Effector CD4-positive, alpha-beta T cell (primary cell): Measurements from ENCODE around the gene ARHGAP45.

Source experiments
- DNase-seq: peaks from one replicate; pipeline ENCODE4 v3.0.0-alpha.2; 2020

Gene ARHGAP45

DNA sequence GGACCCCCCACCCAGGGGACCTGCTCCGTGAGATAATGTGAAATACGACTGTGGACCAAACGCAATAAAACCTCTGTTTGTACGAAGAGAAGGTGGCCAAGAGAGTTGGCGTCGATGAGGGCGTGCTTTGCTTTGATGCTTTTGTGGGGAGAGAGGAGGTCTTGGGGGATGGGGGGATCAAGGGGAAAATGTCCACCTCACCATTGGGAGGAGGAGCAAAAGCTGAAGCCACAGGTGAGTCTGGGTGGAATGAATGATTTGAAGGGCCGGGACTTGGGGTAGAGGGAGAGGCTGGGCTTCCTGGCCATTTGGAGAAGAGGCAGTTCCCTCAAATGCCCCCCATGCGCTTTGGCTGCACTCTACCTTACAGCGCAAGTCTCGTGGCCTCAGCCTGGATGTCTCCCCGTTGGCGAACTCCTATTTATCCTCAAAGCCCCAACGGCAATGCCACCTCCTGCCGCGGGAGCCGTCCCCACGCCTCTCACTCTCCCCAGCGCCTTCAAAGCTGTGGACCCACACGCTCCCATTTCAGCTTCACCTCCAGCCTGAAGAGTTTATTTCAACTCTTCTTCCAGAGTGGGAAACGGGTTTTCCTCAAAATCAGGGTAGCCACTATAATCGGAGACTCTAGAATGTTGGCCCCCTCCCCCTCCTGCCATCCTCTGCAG is 27.9 kb upstream of the ARHGAP45 start:
- DNase-seq, result no peak

DNA sequence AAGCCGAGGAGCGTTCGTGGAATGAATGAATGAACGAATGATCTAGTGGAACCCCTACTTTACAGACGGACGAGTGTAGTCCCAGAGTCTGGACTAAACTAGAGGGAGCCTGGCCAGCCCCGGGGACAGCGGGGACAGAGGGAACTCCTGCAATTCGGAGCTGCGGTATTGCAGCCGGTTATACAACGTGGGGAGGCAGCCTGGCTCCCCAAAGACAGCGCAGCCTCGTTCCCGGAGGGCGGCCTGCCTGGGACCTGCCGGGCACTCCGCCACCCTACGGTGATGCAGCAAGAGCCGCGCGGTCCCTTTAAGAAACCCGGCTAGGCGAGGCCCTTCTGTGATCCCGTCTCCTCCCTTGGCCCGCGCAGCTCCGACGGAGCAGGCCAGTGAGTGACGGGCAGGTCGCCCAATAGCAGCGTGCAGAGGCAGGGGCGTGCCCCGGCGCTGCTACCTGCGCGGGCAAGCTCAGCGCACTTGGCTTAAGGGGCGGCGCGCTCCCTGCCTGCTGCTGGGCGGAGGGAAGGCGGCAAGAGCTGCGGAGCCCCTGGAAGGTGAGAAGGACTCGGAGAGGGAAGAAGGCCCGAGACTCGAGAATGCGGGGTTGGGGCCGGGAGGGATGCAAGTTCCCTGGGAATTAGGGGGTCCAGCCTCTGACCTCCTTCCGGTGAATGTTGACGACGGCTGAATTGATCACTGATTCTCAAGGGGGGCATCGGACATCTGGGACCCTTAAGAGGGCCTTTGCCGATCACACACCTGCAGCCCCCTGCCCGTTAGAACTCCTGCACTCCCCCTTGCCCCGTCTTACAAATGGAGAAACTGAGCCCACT is 27.1 kb upstream of the ARHGAP45 start, which contains the start of gene ABCA7:
TSS of gene ABCA7 (plus strand) at position 462 of the 830 bp plus-strand sequence. CDS start 1,255 bp downstream, outside the sequence.
- DNase-seq, result peak; percentile 100

DNA sequence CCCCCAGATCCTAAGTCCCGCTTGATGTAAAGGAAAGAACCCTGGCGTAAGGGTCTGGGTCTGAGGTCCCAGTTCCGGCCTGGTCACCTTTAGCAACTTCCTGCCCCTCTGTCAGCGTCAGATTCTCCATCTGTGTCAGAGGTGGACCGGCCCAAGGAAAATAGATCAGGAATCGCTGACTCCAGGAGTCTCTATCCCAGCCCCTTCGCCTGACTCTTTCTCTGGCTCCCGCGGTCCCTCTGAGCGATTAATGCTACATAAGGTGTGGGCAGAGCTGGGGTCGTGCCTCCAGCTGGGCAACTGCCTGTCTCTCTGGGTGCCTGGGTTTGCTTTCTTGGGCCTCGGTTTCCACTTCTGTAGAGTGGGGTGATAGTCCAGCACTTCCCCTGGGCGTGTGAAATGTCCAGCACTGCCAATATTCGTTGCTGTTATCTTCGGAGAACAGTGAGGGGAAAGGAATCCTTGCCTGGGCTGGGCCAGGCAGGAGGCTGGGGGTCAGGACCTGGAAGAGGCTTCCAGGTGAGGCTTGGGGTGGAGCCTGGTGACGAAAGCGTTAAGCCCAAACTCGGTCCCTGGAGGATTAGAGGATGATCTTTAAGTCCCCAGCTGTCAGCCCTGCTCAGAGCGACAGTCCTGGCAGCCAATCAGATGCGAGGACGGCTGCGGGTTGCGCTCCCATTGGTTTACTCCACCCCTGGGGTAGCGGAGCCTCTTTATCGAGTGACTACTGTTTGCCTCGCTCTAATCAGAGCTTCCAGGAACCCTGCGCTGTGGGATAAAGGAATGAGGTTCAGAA is 26.3 kb upstream of the ARHGAP45 start:
- DNase-seq, result peak; percentile 87

DNA sequence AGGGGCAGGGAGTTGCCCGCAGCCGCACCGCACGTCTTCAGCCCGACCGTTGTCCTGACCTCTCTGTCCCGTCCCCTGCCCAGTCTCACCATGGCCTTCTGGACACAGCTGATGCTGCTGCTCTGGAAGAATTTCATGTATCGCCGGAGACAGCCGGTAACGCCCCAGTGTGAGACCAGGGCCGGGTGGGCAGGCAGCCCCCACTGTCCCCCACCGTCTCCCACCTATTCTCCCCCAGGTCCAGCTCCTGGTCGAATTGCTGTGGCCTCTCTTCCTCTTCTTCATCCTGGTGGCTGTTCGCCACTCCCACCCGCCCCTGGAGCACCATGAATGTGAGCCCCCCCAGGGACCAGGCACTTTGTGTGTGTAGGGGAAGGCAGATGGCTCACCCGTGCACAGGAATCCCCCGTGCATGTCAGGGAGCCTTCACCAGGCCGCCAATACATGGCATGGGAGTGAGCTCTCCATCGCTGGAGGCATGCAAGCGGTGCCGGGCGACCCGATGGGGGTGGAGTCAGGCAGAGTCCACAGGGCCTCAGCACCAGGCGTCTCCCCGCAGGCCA is 25.6 kb upstream of the ARHGAP45 start:
- no peak for DNase-seq

DNA sequence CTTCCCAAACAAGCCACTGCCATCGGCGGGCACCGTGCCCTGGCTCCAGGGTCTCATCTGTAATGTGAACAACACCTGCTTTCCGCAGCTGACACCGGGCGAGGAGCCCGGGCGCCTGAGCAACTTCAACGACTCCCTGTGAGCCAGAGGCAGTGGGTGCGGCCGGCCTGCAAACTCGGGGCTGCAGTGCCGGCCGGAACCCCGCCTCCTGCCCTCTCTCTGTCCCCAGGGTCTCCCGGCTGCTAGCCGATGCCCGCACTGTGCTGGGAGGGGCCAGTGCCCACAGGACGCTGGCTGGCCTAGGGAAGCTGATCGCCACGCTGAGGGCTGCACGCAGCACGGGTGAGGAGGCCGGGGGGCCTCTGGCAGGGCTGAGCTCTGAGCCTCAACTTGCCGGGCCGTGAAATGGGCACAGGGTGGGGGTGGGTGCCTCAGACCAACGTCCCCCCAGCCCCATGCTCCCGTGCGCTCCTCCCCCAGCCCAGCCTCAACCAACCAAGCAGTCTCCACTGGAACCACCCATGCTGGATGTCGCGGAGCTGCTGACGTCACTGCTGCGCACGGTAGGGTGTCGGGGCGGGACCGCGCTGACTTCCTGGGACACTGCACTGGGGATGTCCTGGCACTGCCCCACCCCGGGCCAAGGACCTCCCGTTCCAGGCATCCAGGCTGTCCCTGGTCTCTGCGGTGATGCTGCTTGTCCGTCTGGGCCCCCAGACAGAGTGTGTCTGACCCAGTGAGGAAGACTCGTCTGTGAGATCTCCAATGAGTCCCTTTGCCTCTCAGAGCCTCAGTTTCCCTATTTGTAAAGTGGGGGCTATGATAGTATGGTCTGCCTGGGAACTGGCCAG is 24.9 kb upstream of the ARHGAP45 start:
- DNase-seq, result no peak

DNA sequence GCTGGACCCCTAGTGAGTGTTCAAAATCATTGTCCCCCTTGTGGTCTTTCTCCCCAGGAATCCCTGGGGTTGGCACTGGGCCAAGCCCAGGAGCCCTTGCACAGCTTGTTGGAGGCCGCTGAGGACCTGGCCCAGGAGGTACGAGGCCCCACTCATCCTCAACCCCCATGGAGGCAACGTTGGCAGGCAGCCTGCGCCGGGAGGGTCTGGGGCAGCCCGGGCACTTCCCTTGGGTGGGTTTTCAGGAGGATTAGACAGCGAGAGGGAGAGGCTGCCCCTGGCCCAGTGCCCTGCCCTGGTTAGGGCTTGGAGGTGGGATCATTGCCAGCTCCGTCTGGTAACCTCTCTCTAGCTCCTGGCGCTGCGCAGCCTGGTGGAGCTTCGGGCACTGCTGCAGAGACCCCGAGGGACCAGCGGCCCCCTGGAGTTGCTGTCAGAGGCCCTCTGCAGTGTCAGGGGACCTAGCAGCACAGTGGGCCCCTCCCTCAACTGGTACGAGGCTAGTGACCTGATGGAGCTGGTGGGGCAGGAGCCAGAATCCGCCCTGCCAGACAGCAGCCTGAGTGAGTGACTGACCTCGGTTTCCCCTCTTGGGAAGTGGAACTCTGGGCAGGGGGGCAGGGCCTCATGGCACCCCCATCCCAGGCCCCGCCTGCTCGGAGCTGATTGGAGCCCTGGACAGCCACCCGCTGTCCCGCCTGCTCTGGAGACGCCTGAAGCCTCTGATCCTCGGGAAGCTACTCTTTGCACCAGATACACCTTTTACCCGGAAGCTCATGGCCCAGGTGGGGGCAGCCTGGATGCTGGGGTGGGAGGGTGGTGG is 24.1 kb upstream of the ARHGAP45 start:
- no peak for DNase-seq

DNA sequence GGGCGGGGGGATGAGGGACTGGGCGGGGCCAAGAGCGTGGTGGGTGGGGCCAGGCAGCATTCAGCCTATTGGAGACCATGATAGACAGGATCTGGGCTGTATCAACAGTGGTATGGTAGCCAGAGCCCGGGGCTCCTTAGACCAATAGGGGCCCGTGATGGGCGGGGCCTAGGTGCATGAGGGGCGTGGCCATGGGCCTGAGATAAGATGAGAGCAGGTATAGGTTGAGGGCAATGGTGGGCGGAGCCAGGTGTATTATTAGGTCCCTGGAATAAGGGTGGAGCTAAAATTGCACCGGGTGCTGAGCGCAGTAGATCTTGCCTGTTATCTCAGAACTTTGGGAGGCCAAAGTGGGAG is 21.7 kb upstream of the ARHGAP45 start:
- peak; percentile 54 for DNase-seq

DNA sequence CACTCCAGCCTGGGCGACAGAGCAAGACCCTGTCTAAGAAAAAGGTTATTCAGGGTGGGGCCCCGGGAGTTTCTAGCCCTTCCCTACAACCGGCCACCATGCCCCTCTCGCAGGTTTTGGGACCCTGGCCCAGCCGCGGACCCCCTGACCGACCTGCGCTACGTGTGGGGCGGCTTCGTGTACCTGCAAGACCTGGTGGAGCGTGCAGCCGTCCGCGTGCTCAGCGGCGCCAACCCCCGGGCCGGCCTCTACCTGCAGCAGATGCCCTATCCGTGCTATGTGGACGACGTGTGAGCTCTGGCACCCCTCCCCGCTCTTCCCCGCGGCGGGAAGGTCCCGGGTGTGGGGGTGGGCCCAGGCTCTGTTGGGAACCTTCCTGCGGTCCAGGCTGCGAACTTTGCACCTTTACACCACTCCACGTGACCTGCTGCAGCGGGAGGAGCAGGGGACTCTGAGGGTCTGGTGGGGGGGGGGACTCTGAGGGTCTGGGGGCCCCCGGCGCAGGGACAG is 20.8 kb upstream of the ARHGAP45 start:
- no peak for DNase-seq

DNA sequence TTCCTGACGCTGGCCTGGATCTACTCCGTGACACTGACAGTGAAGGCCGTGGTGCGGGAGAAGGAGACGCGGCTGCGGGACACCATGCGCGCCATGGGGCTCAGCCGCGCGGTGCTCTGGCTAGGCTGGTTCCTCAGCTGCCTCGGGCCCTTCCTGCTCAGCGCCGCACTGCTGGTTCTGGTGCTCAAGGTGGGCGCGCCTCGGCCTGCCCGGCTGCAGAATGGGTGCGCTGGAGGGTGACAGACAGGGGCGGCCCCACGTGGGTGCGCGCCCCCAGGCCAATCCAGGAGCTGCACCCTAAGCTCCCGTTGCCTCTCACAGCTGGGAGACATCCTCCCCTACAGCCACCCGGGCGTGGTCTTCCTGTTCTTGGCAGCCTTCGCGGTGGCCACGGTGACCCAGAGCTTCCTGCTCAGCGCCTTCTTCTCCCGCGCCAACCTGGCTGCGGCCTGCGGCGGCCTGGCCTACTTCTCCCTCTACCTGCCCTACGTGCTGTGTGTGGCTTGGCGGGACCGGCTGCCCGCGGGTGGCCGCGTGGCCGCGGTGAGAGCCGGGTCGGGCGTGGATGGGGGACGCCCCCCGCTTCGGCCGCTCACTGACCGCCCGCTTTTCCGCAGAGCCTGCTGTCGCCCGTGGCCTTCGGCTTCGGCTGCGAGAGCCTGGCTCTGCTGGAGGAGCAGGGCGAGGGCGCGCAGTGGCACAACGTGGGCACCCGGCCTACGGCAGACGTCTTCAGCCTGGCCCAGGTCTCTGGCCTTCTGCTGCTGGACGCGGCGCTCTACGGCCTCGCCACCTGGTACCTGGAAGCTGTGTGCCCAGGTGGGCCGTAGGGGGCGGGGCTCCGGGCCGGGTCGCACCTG is 19.9 kb upstream of the ARHGAP45 start:
- DNase-seq, result no peak

DNA sequence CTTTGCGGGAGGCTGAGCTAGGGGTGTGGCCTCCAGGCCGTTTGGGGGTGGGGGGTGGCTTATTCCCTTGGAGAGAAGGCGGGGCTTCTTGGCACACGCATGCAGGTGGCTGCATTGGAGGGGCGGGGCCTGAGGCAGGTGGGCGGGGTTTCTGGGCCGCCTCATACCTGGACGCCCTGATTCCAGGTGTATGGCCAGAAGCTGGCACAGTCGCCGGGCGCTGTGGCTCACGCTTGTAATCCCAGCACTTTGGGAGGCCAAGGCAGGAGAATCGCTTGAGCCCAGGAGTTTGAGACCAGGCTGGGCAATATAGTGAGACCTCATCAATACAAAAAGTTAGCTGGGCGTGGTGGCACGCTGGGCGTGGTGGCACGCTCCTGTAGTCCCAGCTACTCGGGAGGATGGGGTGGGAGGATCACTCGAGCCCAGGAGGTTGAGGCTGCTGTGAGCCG is 19.2 kb upstream of the ARHGAP45 start:
- DNase-seq, result no peak

DNA sequence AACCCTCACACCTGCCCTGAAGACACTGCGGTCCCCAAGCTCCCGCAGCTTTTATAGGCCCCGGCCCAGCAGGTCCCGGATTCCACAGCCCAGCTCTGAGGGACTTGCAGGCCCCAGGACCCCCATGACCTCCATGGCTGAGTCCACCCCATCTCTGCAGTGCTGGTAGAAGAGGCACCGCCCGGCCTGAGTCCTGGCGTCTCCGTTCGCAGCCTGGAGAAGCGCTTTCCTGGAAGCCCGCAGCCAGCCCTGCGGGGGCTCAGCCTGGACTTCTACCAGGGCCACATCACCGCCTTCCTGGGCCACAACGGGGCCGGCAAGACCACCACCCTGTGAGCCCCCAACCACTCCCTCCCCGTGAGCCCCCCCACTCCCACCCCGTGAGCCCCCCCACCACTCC is 17.9 kb upstream of the ARHGAP45 start:
- no peak for DNase-seq

DNA sequence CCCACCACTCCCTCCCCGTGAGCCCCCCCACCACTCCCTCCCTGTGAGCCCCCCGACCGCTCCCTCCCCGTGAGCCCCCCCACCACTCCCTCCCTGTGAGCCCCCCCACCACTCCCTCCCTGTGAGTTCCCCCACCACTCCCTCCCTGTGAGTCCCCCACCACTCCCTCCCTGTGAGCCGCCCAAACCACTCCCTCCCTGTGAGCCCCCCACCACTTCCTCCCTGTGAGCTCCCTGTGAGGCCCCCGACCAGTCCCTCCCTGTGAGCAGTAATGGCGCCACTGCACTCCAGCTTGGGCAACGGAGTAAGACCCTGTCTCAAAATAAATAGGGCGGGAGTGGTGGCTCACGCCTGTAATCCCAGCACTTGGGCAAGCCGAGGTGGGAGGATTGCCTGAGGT is 17.2 kb upstream of the ARHGAP45 start:
- DNase-seq, result no peak

DNA sequence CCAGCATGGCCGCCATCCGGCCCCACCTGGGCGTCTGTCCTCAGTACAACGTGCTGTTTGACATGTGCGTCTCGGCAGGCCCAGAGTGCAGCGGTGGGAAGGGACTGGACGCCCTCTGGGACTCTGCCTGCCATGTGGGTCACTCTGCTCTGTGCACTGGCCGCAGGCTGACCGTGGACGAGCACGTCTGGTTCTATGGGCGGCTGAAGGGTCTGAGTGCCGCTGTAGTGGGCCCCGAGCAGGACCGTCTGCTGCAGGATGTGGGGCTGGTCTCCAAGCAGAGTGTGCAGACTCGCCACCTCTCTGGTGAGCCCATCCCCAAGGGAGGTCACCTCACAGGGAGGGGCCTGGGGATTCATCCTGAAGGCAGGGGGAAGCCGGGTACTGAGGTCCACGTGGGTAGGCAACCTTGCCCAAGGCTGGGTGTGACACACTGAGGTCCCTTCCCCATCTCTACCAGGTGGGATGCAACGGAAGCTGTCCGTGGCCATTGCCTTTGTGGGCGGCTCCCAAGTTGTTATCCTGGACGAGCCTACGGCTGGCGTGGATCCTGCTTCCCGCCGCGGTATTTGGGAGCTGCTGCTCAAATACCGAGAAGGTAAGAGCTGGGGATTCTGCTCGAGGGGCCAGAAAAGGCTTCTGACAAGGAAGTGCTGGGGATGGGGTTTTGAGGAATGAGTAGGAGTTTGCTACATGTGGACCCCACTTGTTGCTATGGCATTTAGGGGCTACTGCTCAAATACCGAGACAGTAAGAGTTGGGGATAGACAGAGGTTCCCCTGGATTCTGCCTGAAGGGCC is 15.8 kb upstream of the ARHGAP45 start:
- DNase-seq, result no peak

DNA sequence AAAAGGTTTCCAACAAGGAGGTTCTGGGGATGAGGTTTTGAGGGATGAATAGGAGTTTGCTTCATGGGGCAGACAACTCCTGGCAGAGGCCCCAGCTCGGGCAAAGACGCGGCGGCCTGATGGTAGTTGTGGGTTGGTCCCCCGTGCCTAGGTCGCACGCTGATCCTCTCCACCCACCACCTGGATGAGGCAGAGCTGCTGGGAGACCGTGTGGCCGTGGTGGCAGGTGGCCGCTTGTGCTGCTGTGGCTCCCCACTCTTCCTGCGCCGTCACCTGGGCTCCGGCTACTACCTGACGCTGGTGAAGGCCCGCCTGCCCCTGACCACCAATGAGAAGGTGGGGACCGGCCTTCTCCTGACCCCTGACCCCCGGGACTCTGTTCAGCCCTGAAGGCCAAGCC is 15.2 kb upstream of the ARHGAP45 start:
- no peak for DNase-seq

DNA sequence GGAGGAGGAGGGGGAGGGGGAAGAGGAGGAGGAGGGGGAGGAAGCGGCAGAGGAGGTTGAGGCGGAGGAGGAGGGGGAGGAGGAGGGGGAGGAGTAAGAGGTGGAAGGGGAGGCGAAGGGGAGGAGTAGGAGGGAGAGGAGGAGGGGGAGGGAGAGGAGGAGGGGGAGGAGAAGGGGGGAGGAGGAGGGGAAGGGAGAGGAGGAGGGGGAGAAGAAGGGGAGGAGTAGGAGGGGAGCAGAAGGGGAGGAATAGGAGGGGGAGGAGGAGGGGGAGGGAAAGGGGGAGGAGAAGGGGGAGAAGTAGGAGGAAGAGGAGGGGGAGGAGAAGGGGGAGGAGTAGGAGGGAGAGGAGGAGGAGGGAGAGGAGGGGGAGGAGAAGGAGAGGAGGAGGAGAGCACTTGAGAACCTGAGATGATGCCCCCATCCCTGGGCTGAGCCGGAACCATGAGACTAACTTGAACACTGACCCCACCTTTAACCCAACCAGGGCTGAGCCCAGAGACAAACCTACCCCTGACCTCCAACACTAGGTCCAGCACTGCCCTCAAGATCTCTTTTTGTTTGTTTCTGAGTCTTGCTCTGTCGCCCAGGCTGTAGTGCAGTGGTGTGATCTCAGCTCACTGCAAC is 14.5 kb upstream of the ARHGAP45 start:
- DNase-seq, result no peak

DNA sequence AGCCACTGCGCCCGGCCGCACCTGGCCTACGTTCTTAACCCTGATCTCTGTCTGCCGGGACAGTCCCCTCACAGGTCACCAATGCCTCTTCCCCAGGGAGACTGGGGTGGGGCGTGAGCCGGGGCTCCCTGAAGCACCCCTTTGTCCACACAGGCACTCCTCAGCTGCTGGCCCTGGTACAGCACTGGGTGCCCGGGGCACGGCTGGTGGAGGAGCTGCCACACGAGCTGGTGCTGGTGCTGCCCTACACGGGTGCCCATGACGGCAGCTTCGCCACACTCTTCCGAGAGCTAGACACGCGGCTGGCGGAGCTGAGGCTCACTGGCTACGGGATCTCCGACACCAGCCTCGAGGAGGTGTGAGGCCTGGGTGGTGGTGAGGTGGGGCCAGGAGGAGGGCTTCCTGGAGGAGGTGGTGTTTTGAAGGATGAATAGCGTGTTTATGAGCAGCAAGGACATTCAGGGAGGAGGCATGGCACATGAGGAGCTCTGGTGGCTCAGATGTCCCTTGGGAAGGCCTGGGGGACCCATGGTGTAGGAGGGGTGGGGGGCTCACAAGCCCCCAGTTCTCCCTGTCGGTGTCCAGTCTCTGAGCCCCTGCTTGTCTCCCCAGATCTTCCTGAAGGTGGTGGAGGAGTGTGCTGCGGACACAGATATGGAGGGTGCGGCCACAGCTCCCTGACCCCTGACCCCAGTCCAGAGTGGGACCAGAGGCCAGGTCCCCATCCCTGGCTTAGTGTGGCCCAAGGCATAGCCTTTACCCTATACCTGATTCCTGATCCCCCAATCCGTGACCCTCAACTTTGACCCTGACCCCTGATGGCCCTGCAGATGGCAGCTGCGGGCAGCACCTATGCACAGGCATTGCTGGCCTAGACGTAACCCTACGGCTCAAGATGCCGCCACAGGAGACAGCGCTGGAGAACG is 13.5 kb upstream of the ARHGAP45 start:
- DNase-seq, result no peak
